NB4 (cell line): Measurements from ENCODE around the gene C11orf68.
"Not testable (repeated sequence)": the region's sequence is repeated elsewhere in the genome, so short reads cannot be mapped to it uniquely, and the experiment has no call there.

Experiments
- DNase-seq: peaks from one replicate; pipeline ENCODE4 v3.0.0; 2010; ENCODE audit warnings: low read depth
- H3K4me3 ChIP-seq: one replicate; pipeline ENCODE4 v1.5.1; 2011; ENCODE audit warnings: mild to moderate bottlenecking, low read depth, low read length, moderate library complexity
- MAX ChIP-seq: IDR thresholded peaks from 2 replicates; pipeline ENCODE4 v1.6.1; 2011; ENCODE audit warnings: low read depth, low read length
- MYC ChIP-seq: IDR thresholded peaks from 2 replicates; pipeline ENCODE4 v1.6.1; 2011; ENCODE audit warnings: low read depth, low read length
- POLR2A ChIP-seq: IDR thresholded peaks from 2 replicates; pipeline ENCODE4 v1.6.1; 2011; ENCODE audit warnings: mild to moderate bottlenecking; ENCODE audit not compliant: insufficient read length; ENCODE audit errors: extremely low read depth
- TF ChIP-seq, protein P1 (sequence below): IDR thresholded peaks from one replicate; pipeline ENCODE4 v1.5.1; 2012; ENCODE audit warnings: low read depth, low read length

The C11orf68 gene

DNA sequence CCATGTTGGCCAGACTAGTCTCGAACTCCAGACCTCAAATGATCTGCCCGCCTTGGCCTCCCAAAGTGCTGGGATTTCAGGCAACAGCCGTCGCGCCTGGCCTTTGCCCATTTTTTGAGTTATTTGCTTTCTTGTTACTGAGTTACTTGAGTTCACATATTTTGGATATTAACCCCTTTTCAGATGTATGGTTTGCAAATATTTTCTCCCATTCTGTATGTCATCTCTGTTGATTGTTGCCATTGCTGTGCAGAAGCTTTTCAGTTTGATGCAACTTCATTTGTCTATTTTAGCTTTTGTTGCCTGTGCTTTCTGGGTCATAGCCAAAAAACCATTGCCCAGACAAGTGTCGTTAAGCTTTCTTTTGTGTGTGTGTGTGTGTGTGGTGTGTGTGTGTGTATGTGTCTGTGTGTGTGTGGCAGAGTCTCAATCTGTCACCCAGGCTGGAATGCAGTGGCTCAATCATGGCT lies 33.2 kb upstream of the C11orf68 start:
- H3K4me3 ChIP-seq = no peak overlapping the region
- DNase-seq = no peak
- no peak for TF ChIP-seq MYC
- no peak for TF ChIP-seq POLR2A
- TF ChIP-seq MAX = no peak
- TF ChIP-seq, protein P1, sequence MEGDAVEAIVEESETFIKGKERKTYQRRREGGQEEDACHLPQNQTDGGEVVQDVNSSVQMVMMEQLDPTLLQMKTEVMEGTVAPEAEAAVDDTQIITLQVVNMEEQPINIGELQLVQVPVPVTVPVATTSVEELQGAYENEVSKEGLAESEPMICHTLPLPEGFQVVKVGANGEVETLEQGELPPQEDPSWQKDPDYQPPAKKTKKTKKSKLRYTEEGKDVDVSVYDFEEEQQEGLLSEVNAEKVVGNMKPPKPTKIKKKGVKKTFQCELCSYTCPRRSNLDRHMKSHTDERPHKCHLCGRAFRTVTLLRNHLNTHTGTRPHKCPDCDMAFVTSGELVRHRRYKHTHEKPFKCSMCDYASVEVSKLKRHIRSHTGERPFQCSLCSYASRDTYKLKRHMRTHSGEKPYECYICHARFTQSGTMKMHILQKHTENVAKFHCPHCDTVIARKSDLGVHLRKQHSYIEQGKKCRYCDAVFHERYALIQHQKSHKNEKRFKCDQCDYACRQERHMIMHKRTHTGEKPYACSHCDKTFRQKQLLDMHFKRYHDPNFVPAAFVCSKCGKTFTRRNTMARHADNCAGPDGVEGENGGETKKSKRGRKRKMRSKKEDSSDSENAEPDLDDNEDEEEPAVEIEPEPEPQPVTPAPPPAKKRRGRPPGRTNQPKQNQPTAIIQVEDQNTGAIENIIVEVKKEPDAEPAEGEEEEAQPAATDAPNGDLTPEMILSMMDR = no peak

- not testable (repeated sequence) for H3K4me3 ChIP-seq, DNase-seq
These were observed 32.8 kb upstream of the C11orf68 start for GRCh38 chr11:65951641-65952040.

GRCh38 chr11:65950711-65951110 lies 31.8 kb upstream of the C11orf68 start:
- DNase-seq, H3K4me3 ChIP-seq: not testable (repeated sequence)

- no peak for DNase-seq
- TF ChIP-seq, protein P1 = no peak
- TF ChIP-seq POLR2A (no peak), MYC (no peak), MAX (no peak)
- no peak overlapping the region for H3K4me3 ChIP-seq
These were observed 28.8 kb upstream of the C11orf68 start for GRCh38 chr11:65947603-65948125.

- H3K4me3 ChIP-seq = no peak overlapping the region
- TF ChIP-seq, protein P1 = no peak
- TF ChIP-seq POLR2A (no peak), MAX (no peak), MYC (no peak)
- no peak for DNase-seq
These were observed 28.3 kb upstream of the C11orf68 start for GRCh38 chr11:65947133-65947532.

DNA sequence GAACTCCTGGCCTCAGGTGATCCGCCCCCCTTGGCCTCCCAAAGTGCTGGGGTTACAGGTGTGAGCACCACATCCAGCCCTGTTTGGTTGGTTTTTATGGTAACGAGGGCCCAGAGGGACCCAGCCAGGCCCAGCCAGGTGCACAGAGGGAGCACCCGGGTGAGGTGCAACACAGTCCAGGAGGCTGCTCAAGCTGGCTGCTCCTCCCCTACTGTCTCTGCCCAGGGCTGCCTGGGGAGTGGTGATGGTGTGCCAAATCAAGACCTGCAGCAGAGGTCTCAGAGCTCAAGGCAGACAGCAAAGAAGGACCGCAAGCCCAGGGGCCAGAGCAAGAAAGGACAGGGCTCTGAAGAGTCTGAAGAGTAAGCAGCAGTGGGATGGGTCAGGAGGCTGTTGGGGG lies 27.8 kb upstream of the C11orf68 start:
- DNase-seq = no peak
- TF ChIP-seq MYC = no peak
- no peak for TF ChIP-seq MAX
- no peak for TF ChIP-seq POLR2A
- TF ChIP-seq, protein P1 = no peak
- H3K4me3 ChIP-seq = no peak overlapping the region

DNA sequence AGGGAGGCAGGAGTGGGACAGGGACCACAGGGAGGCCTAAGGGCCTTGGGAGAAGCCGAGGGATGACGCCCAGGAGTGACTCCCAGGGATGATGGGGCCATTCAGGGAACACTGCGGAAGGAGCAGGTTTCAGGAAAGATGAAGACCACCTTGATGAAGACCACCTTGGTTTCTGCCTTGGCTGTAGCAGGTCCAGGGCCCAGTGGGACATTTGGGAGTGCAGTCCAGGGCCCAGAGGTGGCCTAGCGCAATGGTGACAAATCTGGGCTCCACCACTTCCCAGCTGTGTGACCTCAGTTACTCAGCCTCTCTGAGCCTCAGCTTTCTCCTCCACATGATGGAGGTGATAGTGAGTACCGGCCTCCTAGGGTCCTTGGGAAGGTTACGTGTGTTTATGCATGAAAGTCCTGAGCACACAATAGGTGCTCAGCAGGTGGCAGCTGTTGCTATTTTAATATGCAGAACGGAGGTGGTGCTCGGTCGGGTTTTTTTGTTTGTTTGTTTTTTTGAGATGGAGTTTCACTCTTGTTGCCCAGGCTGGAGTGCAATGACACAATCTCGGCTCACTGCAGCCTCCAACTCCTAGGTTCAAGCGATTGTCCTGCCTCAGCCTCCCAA lies 27.2 kb upstream of the C11orf68 start:
- no peak for DNase-seq
- H3K4me3 ChIP-seq = no peak overlapping the region
- TF ChIP-seq MYC = no peak
- no peak for TF ChIP-seq POLR2A
- TF ChIP-seq MAX = no peak
- TF ChIP-seq, protein P1 = no peak
